OCI-LY1 (cell line): Measurements from ENCODE around the gene SPPL3.
"Not testable (repeated sequence)": the region's sequence is repeated elsewhere in the genome, so short reads cannot be mapped to it uniquely, and the experiment has no call there.

Experiments
- H2AFZ ChIP-seq: fragments of 200-600 bp; sonication (generic), shearing (Covaris generic); 2 replicates; pipeline ENCODE4 v1.6.0; 2014; ENCODE audit warnings: antibody characterized with exemption, mild to moderate bottlenecking, low read length
- H3F3A ChIP-seq: fragments of 200-600 bp; sonication (generic), shearing (Covaris generic); 2 replicates; pipeline ENCODE4 v1.6.0; 2014; ENCODE audit warnings: mild to moderate bottlenecking, antibody characterized with exemption, low read length, moderate library complexity; ENCODE audit not compliant: insufficient read depth
- H3K27ac ChIP-seq: fragments of 200-600 bp; sonication (generic); 2 replicates; pipeline ENCODE4 v1.5.1; 2014; ENCODE audit warnings: low read length, mixed run types, mild to moderate bottlenecking, low read depth; ENCODE audit not compliant: poor library complexity, severe bottlenecking
- H3K27me3 ChIP-seq: fragments of 200-600 bp; sonication (generic); 2 replicates; pipeline ENCODE4 v1.6.0; 2014; ENCODE audit warnings: antibody characterized with exemption, mild to moderate bottlenecking, low read length, moderate library complexity; ENCODE audit not compliant: insufficient read depth
- H3K36me3 ChIP-seq: fragments of 200-600 bp; sonication (generic); 2 replicates; pipeline ENCODE4 v1.6.1; 2014; ENCODE audit warnings: mild to moderate bottlenecking, antibody characterized with exemption, low read length, moderate library complexity, mixed read lengths; ENCODE audit not compliant: insufficient read depth
- H3K4me1 ChIP-seq: fragments of 200-600 bp; sonication (generic); 2 replicates; pipeline ENCODE4 v1.5.1; 2014; ENCODE audit warnings: mild to moderate bottlenecking, low read length, moderate library complexity; ENCODE audit not compliant: insufficient read depth, severe bottlenecking
- H3K4me2 ChIP-seq: fragments of 200-600 bp; sonication (generic), shearing (Covaris generic); 2 replicates; pipeline ENCODE4 v1.6.1; 2014; ENCODE audit warnings: low read length
- H3K4me3 ChIP-seq: fragments of 200-600 bp; sonication (generic); 2 replicates; pipeline ENCODE4 v1.5.1; 2014; ENCODE audit warnings: low read length, low read depth, mild to moderate bottlenecking, mixed read lengths; ENCODE audit not compliant: poor library complexity, severe bottlenecking
- H3K79me2 ChIP-seq: fragments of 200-600 bp; shearing (Covaris generic); 2 replicates; pipeline ENCODE4 v1.6.1; 2016; ENCODE audit warnings: mixed run types, low read length, mixed read lengths; ENCODE audit not compliant: insufficient read depth
- H3K9ac ChIP-seq: fragments of 200-600 bp; sonication (generic), shearing (Covaris generic); 2 replicates; pipeline ENCODE4 v1.6.1; 2014; ENCODE audit warnings: mild to moderate bottlenecking, low read length, mixed read lengths
- H3K9me2 ChIP-seq: fragments of 200-600 bp; sonication (generic), shearing (Covaris generic); 2 replicates; pipeline ENCODE4 v1.6.1; 2014; ENCODE audit warnings: low read depth, mild to moderate bottlenecking, low read length, mixed read lengths
- H3K9me3 ChIP-seq: fragments of 200-600 bp; shearing (Covaris generic); 2 replicates; pipeline ENCODE4 v1.6.1; 2014; ENCODE audit warnings: low read length, mixed read lengths
- H4K20me1 ChIP-seq: fragments of 200-600 bp; sonication (generic), shearing (Covaris generic); 2 replicates; pipeline ENCODE4 v1.6.0; 2016; ENCODE audit warnings: mild to moderate bottlenecking, low read length; ENCODE audit not compliant: insufficient read depth
- EZH2 ChIP-seq: fragments of 200-600 bp; sonication (generic), shearing (Covaris generic); IDR thresholded peaks from 2 replicates; pipeline ENCODE4 v1.8.0; 2017; ENCODE audit warnings: borderline replicate concordance, mixed run types, mild to moderate bottlenecking, antibody characterized with exemption, low read length, moderate library complexity, mixed read lengths
- TF ChIP-seq, protein P1 (sequence below): fragments of 200-600 bp; sonication (generic), shearing (Covaris generic); IDR thresholded peaks from 2 replicates; pipeline ENCODE4 v1.5.1; 2017; ENCODE audit warnings: mild to moderate bottlenecking, antibody characterized with exemption, low read length, moderate library complexity, mixed read lengths

SPPL3 gene

DNA sequence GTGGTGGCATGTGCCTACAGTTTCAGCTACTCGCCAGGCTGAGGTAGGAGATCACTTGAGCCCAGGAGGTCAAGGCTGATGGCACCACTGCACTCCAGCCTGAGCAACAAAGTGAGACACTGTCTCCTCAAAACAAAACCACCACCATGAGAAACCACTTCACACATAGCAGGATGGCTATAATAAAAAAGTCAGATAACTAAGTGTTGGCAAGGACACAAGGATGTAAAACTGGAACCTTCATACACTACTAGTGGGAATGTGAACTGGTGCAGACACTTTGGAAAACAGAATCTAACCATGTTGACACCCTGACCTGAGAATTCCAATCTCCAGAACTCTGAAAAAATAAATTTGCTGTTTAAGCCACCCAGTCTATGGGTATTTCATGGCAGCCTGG lies 110.8 kb downstream of the SPPL3 start:
- Histone ChIP-seq H4K20me1 (no peaks in the 10 kb centered on the region), H3F3A (no peaks in the 10 kb centered on the region; the same call in 1 of the 2 replicates), H3K27ac (no peak overlapping the region), H3K9me3 (peaks cover 18% of the 10 kb centered on the region; the same call in 1 of the 2 replicates), H3K36me3 (peaks cover 32% of the 10 kb centered on the region), H3K79me2 (no peaks in the 10 kb centered on the region; the same call in 1 of the 2 replicates), H3K4me3 (no peak overlapping the region), H3K9me2 (no peaks in the 10 kb centered on the region), H2AFZ (no peak overlapping the region), H3K4me1 (peaks cover 28% of the 10 kb centered on the region), H3K4me2 (no peak overlapping the region), H3K27me3 (no peaks in the 10 kb centered on the region), H3K9ac (no peak overlapping the region)
- TF ChIP-seq, protein P1, sequence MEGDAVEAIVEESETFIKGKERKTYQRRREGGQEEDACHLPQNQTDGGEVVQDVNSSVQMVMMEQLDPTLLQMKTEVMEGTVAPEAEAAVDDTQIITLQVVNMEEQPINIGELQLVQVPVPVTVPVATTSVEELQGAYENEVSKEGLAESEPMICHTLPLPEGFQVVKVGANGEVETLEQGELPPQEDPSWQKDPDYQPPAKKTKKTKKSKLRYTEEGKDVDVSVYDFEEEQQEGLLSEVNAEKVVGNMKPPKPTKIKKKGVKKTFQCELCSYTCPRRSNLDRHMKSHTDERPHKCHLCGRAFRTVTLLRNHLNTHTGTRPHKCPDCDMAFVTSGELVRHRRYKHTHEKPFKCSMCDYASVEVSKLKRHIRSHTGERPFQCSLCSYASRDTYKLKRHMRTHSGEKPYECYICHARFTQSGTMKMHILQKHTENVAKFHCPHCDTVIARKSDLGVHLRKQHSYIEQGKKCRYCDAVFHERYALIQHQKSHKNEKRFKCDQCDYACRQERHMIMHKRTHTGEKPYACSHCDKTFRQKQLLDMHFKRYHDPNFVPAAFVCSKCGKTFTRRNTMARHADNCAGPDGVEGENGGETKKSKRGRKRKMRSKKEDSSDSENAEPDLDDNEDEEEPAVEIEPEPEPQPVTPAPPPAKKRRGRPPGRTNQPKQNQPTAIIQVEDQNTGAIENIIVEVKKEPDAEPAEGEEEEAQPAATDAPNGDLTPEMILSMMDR, result no peak
- TF ChIP-seq EZH2, result no peak

DNA sequence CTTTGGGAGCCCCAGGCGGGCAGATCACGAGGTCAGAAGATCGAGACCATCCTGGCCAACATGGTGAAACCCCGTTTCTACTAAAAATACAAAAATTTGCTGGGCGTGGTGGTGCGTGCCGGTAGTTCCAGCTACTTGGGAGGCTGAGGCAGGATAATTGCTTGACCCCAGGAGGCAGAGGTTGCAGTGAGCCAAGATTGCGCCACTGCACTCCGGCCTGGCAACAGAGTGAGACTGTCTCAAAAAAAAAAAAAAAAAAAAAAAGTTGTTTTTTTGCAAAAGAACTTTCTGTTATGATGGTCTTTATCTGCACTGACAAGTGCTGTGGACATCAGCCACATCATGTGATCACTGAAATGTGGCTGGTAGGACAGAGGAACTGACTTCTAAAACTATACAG lies 111.7 kb downstream of the SPPL3 start:
- H2AFZ ChIP-seq, H4K20me1 ChIP-seq, H3F3A ChIP-seq, H3K79me2 ChIP-seq, H3K4me3 ChIP-seq, H3K27me3 ChIP-seq, H3K9me2 ChIP-seq: not testable (repeated sequence)
- Histone ChIP-seq H3K4me1 (peaks cover 19% of the 10 kb centered on the region), H3K4me2 (peak overlapping the region; percentile 44; the same call in 1 of the 2 replicates), H3K9ac (peak overlapping the region; percentile 28; the same call in 1 of the 2 replicates), H3K9me3 (peaks cover 18% of the 10 kb centered on the region; the same call in 1 of the 2 replicates), H3K36me3 (peaks cover 37% of the 10 kb centered on the region), H3K27ac (peak overlapping the region; percentile 78)

DNA sequence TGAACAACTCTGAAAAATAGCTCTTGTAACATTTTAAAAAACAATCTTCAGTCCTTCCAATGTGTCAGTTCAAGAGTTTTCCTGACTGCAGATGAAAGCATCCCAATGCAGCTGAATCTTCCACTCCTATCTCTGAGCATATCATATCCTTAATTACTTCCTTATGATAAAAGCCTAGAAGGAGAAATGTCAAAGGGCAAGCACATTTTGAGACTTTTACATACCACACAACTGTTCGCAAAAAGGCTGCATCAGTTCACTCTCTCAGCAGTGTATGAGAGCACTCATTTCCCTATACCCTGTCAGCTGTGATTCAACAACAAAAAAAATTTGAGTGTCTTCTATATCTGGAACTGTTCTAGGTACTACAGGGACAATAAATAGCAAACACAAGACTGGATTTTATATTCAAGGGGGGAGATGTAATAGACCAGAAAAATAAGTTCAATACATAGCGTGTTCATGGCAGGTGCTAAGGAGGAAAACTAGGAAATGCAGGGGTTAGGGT lies 112.4 kb downstream of the SPPL3 start:
- no peaks in the 10 kb centered on the region; the same call in 1 of the 2 replicates for H3K79me2 ChIP-seq
- peak overlapping the region; percentile 78 for H3K27ac ChIP-seq
- peaks cover 18% of the 10 kb centered on the region; the same call in 1 of the 2 replicates for H3K9me3 ChIP-seq
- H3F3A ChIP-seq, result no peaks in the 10 kb centered on the region; the same call in 1 of the 2 replicates
- H3K4me1 ChIP-seq, result peaks cover 18% of the 10 kb centered on the region
- peaks cover 37% of the 10 kb centered on the region for H3K36me3 ChIP-seq
- H3K4me3 ChIP-seq, result no peak overlapping the region
- H3K9ac ChIP-seq, result peak overlapping the region; percentile 28; the same call in 1 of the 2 replicates
- H3K9me2 ChIP-seq, result no peaks in the 10 kb centered on the region
- TF ChIP-seq, protein P1, result no peak
- TF ChIP-seq EZH2, result no peak
- H3K4me2 ChIP-seq, result peak overlapping the region; percentile 44; the same call in 1 of the 2 replicates
- no peak overlapping the region for H2AFZ ChIP-seq
- no peaks in the 10 kb centered on the region for H4K20me1 ChIP-seq
- no peaks in the 10 kb centered on the region for H3K27me3 ChIP-seq

DNA sequence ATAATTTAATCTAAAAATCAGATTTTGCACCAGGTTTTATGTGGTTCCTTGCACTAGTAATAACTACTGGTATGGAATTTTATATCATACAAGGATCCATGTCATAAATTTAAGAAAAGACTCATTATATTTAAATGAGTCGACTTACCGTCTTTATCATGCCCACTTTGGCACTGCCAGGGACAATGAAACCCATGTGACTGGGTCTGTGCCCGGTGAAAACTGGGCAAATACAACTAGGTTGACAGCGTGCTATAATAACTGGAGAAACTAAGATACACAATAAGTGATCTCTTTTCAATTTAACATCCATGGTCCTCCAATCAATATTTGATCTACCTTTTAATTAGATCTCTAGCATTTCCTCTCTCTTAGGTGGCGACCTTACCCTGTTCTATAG lies 114.0 kb downstream of the SPPL3 start:
- Histone ChIP-seq H3K9ac (no peak overlapping the region), H3F3A (no peaks in the 10 kb centered on the region; the same call in 1 of the 2 replicates), H3K79me2 (no peaks in the 10 kb centered on the region; the same call in 1 of the 2 replicates), H3K9me3 (peaks cover 8% of the 10 kb centered on the region; the same call in 1 of the 2 replicates), H3K36me3 (peaks cover 27% of the 10 kb centered on the region), H3K4me1 (peaks cover 18% of the 10 kb centered on the region), H3K9me2 (no peaks in the 10 kb centered on the region), H3K27ac (no peak overlapping the region), H2AFZ (no peak overlapping the region), H3K4me2 (no peak overlapping the region), H4K20me1 (no peaks in the 10 kb centered on the region), H3K27me3 (no peaks in the 10 kb centered on the region), H3K4me3 (no peak overlapping the region)
- TF ChIP-seq EZH2, result no peak
- TF ChIP-seq, protein P1, result no peak
